Osteocyte (in vitro differentiated cells): ENCODE measurements around the gene PTTG1IP2. TPM values are rescaled to one million over a fixed set of nuclear protein-coding genes. Genes with fewer than 3 reads are reported as not detected.

Experiments used
- DNase-seq: peaks from one replicate; pipeline ENCODE4 v3.0.0; 2021; ENCODE audit warnings: mixed read lengths; ENCODE audit not compliant: unreplicated experiment; ENCODE audit errors: extremely low spot score
- H3K27ac Mint-ChIP-seq: one replicate; pipeline ENCODE4 v1.8.0; 2021; ENCODE audit warnings: mild to moderate bottlenecking, mixed read lengths; ENCODE audit not compliant: unreplicated experiment
- H3K27me3 Mint-ChIP-seq: one replicate; pipeline ENCODE4 v1.8.0; 2021; ENCODE audit warnings: mixed read lengths; ENCODE audit not compliant: unreplicated experiment
- H3K36me3 Mint-ChIP-seq: one replicate; pipeline ENCODE4 v1.8.0; 2021; ENCODE audit warnings: mixed read lengths; ENCODE audit not compliant: unreplicated experiment
- H3K4me1 Mint-ChIP-seq: one replicate; pipeline ENCODE4 v1.8.0; 2021; ENCODE audit warnings: mixed read lengths; ENCODE audit not compliant: unreplicated experiment
- H3K4me3 Mint-ChIP-seq: one replicate; pipeline ENCODE4 v1.8.0; 2021; ENCODE audit warnings: mild to moderate bottlenecking, moderate library complexity, mixed read lengths; ENCODE audit not compliant: unreplicated experiment
- H3K9me3 Mint-ChIP-seq: one replicate; pipeline ENCODE4 v1.8.0; 2021; ENCODE audit warnings: mixed read lengths; ENCODE audit not compliant: unreplicated experiment
- total RNA-seq: library from RNA; stranded (reverse); gene quantifications from 2 replicates; pipeline ENCODE4 v1.2.1, GENCODE V29; 2021
- TF ChIP-seq, protein P1 (sequence below): fragments of 200-600 bp; sonication (generic); IDR thresholded peaks from 2 replicates; pipeline ENCODE4 v1.5.0; 2021; ENCODE audit warnings: antibody characterized with exemption, mild to moderate bottlenecking, moderate library complexity

PTTG1IP2 gene
- total RNA-seq, 1 donor from 2014 or later, result not detected

DNA sequence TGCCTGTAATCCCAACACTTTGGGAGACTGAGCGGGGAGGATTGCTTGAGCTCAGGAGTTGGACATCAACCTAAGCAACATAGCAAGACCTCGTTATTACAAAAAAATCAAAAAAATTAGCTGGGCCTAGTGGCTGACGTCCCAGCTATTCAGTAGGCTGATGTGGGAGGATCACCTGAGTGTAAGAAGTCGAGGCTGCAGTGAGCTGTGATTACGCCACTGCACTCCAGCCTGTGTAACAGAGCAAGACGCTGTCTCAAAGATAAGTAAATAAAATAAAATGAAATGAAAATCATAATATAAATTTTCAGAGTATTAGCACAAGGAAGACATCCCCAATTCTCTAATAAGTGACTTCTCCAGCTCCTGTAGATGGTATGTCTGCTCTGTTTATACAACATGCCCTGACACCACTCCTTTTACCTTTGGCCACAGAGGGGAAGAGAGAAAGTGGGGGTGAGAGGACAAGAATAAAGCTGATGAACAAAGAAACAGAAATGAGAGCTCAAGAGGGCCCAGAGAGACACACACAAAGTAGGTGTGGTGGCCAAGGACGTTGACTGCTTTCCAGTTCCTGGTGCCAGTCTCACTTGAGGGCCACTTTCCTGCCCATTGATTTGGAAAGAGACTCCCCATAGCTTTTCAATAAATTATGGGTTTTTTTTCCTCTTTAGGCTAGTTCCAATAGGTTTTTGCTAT is 62.9 kb downstream of the PTTG1IP2 start:
- Mint-ChIP-seq H3K36me3 (no peaks in the 10 kb centered on the region), H3K27me3 (no peaks in the 10 kb centered on the region), H3K4me3 (no peak overlapping the region), H3K4me1 (peaks cover 3% of the 10 kb centered on the region), H3K9me3 (no peaks in the 10 kb centered on the region), H3K27ac (no peak overlapping the region)
- no peak for DNase-seq
- TF ChIP-seq, protein P1, sequence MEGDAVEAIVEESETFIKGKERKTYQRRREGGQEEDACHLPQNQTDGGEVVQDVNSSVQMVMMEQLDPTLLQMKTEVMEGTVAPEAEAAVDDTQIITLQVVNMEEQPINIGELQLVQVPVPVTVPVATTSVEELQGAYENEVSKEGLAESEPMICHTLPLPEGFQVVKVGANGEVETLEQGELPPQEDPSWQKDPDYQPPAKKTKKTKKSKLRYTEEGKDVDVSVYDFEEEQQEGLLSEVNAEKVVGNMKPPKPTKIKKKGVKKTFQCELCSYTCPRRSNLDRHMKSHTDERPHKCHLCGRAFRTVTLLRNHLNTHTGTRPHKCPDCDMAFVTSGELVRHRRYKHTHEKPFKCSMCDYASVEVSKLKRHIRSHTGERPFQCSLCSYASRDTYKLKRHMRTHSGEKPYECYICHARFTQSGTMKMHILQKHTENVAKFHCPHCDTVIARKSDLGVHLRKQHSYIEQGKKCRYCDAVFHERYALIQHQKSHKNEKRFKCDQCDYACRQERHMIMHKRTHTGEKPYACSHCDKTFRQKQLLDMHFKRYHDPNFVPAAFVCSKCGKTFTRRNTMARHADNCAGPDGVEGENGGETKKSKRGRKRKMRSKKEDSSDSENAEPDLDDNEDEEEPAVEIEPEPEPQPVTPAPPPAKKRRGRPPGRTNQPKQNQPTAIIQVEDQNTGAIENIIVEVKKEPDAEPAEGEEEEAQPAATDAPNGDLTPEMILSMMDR, result no peak

DNA sequence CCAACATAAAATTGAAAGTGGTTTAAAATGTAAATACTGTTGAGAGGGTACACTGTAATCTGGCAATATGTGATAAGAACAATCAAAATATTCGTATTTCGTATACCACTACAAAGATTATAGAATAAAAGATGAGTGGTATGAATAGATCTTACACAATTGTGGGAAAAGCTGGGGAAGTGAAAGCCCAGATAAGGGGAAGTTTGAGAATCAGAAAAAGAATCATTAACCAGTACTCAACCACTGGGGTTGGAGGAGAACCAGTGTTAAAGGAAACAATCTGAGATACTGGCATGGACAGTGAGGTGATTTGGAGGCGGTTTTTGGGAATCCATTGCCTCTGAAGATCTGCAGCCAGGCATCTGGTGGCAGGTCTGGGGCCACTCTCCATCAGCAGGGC is 67.0 kb downstream of the PTTG1IP2 start:
- Mint-ChIP-seq H3K27me3 (peaks cover 22% of the 10 kb centered on the region), H3K9me3 (no peaks in the 10 kb centered on the region), H3K4me3 (no peak overlapping the region), H3K4me1 (peaks cover 3% of the 10 kb centered on the region), H3K36me3 (no peaks in the 10 kb centered on the region), H3K27ac (no peak overlapping the region)
- no peak for DNase-seq
- TF ChIP-seq, protein P1, result no peak

DNA sequence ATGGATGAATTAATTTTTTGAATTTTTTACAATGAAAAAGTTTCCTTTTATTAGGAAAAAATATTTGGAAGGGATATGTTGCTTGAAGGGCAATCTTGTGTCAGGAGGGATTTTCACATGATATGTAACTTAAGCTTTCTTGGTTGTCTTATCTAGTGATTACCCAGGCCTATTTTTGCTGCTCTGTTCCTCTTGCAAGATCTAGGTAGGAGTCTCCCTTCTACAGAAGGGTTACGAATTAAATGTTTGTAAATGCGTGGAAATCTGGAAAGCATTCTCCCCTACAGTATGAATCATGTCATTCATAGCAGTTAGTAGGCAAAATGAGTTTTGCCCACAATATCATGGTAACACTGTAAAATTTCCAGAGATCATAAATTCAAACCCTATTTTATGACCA is 69.0 kb downstream of the PTTG1IP2 start:
- no peak for DNase-seq
- no peak overlapping the region for H3K4me3 Mint-ChIP-seq
- H3K27me3 Mint-ChIP-seq, result peaks cover 25% of the 10 kb centered on the region
- no peaks in the 10 kb centered on the region for H3K36me3 Mint-ChIP-seq
- H3K27ac Mint-ChIP-seq, result no peak overlapping the region
- TF ChIP-seq, protein P1, result no peak
- peaks cover 3% of the 10 kb centered on the region for H3K4me1 Mint-ChIP-seq
- no peaks in the 10 kb centered on the region for H3K9me3 Mint-ChIP-seq

DNA sequence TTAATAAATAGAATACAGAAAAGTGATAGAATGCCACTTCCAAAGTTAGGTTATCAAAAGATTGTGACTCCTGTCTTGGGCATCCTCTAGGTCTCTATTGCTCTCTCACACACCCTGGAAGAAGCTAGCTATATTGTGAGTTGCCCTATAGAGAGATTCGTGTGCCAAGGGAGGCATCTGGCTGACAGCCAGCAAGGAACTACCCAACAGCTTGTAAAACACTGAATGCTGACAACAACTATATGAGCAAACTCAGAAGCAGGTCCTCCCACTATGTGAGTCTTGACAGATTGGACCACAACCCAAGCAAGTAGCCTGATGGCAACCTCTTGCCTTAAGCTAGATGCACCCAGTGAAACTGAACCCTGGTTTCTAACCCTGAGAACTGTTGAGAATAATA is 71.0 kb downstream of the PTTG1IP2 start:
- TF ChIP-seq, protein P1, result no peak
- H3K36me3 Mint-ChIP-seq, result no peaks in the 10 kb centered on the region

DNA sequence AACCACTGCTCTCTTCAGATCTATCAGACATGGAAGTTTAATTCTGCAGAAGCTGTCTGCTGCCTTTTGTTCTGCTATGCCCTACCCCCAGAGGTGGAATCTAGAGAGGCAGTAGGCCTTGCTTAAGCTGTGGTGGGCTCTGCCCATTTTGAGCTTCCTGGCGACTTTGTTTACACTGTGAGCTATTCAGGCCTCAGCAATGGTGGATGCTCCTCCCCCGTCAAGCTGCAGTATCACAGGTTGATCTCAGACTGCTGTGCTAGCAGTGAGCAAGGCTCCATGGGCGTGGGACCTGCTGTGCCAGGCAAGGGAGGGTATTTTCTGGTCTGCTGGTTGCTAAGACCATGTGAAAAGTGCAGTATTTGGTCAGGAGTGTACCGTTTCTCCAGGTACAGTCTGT is 81.6 kb downstream of the PTTG1IP2 start:
- H3K27me3 Mint-ChIP-seq, result peaks cover 9% of the 10 kb centered on the region
- H3K27ac Mint-ChIP-seq, result no peak overlapping the region
- TF ChIP-seq, protein P1, result no peak
- H3K9me3 Mint-ChIP-seq, result peaks cover 15% of the 10 kb centered on the region
- H3K36me3 Mint-ChIP-seq, result peaks cover 3% of the 10 kb centered on the region
- no peak overlapping the region for H3K4me3 Mint-ChIP-seq
- H3K4me1 Mint-ChIP-seq, result no peaks in the 10 kb centered on the region
- no peak for DNase-seq

More for the DNA sequence above, 71.0 kb downstream of the PTTG1IP2 start:
- H3K9me3 Mint-ChIP-seq, result no peaks in the 10 kb centered on the region
- no peak overlapping the region for H3K4me3 Mint-ChIP-seq
- H3K27ac Mint-ChIP-seq, result no peak overlapping the region
- no peaks in the 10 kb centered on the region for H3K4me1 Mint-ChIP-seq
- peaks cover 25% of the 10 kb centered on the region for H3K27me3 Mint-ChIP-seq
- DNase-seq, result no peak
